ENCODE data around the gene SLC9A4.
A peak's percentile ranks its signal among the peaks of the same experiment; 100 is the strongest.

Gene SLC9A4

GRCh38 chr2:102514061-102514785, 41.2 kb downstream of the SLC9A4 start:
- Mint-ChIP-seq H3K27me3 (ENCODE audit: low read depth, poor library complexity) (peaks cover 8% of the 10 kb centered on the region), H3K36me3 (ENCODE audit: low read depth) (no peaks in the 10 kb centered on the region), H3K4me3 (no peak overlapping the region), H3K9me3 (peaks cover 4% of the 10 kb centered on the region), H3K27ac (no peak overlapping the region), H3K4me1 (no peaks in the 10 kb centered on the region)
- TF ChIP-seq CTCF (IDR thresholded peaks at IDR 0.05) = no peak
- DNase-seq = no peak

GRCh38 chr2:102515851-102516250, 42.8 kb downstream of the SLC9A4 start:
- Mint-ChIP-seq H3K27me3 (ENCODE audit: low read depth, poor library complexity) (peaks cover 8% of the 10 kb centered on the region), H3K36me3 (ENCODE audit: low read depth) (no peaks in the 10 kb centered on the region), H3K4me1 (no peaks in the 10 kb centered on the region), H3K9me3 (no peaks in the 10 kb centered on the region), H3K27ac (no peak overlapping the region), H3K4me3 (no peak overlapping the region)
- DNase-seq = no peak
- no peak for TF ChIP-seq CTCF (IDR thresholded peaks at IDR 0.05)

- Mint-ChIP-seq H3K27ac (no peak overlapping the region), H3K4me1 (no peaks in the 10 kb centered on the region), H3K36me3 (ENCODE audit: low read depth) (no peaks in the 10 kb centered on the region), H3K9me3 (no peaks in the 10 kb centered on the region), H3K27me3 (ENCODE audit: low read depth, poor library complexity) (peaks cover 5% of the 10 kb centered on the region), H3K4me3 (no peak overlapping the region)
- no peak for DNase-seq
- no peak for TF ChIP-seq CTCF (IDR thresholded peaks at IDR 0.05)
Measured at GRCh38 chr2:102518170-102518569, 45.1 kb downstream of the SLC9A4 start.

GRCh38 chr2:102520009-102520408, 47.0 kb downstream of the SLC9A4 start:
- H3K27me3 Mint-ChIP-seq (ENCODE audit: low read depth, poor library complexity) = peaks cover 5% of the 10 kb centered on the region
- no peak overlapping the region for H3K4me3 Mint-ChIP-seq
- H3K27ac Mint-ChIP-seq = no peak overlapping the region
- peak; percentile 20 for DNase-seq
- H3K9me3 Mint-ChIP-seq = no peaks in the 10 kb centered on the region
- no peaks in the 10 kb centered on the region for H3K4me1 Mint-ChIP-seq
- H3K36me3 Mint-ChIP-seq (ENCODE audit: low read depth) = no peaks in the 10 kb centered on the region
- peak; percentile 73 for TF ChIP-seq CTCF (IDR thresholded peaks at IDR 0.05)

GRCh38 chr2:102520801-102521200, 47.8 kb downstream of the SLC9A4 start:
- peaks cover 2% of the 10 kb centered on the region for H3K27me3 Mint-ChIP-seq (ENCODE audit: low read depth, poor library complexity)
- H3K9me3 Mint-ChIP-seq = no peaks in the 10 kb centered on the region
- no peak overlapping the region for H3K27ac Mint-ChIP-seq
- TF ChIP-seq CTCF (IDR thresholded peaks at IDR 0.05) = no peak
- H3K4me3 Mint-ChIP-seq = no peak overlapping the region
- H3K36me3 Mint-ChIP-seq (ENCODE audit: low read depth) = no peaks in the 10 kb centered on the region
- DNase-seq = no peak
- no peaks in the 10 kb centered on the region for H3K4me1 Mint-ChIP-seq

- no peaks in the 10 kb centered on the region for H3K36me3 Mint-ChIP-seq (ENCODE audit: low read depth)
- H3K9me3 Mint-ChIP-seq = no peaks in the 10 kb centered on the region
- no peak overlapping the region for H3K4me3 Mint-ChIP-seq
Measured at GRCh38 chr2:102522162-102522561, 49.1 kb downstream of the SLC9A4 start.

More at GRCh38 chr2:102522162-102522561, 49.1 kb downstream of the SLC9A4 start:
- Mint-ChIP-seq H3K27ac (no peak overlapping the region), H3K4me1 (no peaks in the 10 kb centered on the region), H3K27me3 (ENCODE audit: low read depth, poor library complexity) (no peaks in the 10 kb centered on the region)
- no peak for TF ChIP-seq CTCF (IDR thresholded peaks at IDR 0.05)
- DNase-seq = no peak
